Loucy (cell line): ENCODE measurements around the gene CCDC92.

Source experiments
- EZH2phosphoT487 ChIP-seq: fragments of 200-600 bp; IDR thresholded peaks from 2 replicates; pipeline ENCODE4 v1.6.1; 2018; ENCODE audit warnings: antibody characterized with exemption, mild to moderate bottlenecking, moderate library complexity, borderline replicate concordance
- TF ChIP-seq, protein P1 (sequence below): fragments of 200-600 bp; sonication (generic); conservative IDR thresholded peaks from 2 replicates; pipeline ENCODE4 v1.5.1; 2014; ENCODE audit warnings: mild to moderate bottlenecking, antibody characterized with exemption, low read length

- TF ChIP-seq, protein P1, sequence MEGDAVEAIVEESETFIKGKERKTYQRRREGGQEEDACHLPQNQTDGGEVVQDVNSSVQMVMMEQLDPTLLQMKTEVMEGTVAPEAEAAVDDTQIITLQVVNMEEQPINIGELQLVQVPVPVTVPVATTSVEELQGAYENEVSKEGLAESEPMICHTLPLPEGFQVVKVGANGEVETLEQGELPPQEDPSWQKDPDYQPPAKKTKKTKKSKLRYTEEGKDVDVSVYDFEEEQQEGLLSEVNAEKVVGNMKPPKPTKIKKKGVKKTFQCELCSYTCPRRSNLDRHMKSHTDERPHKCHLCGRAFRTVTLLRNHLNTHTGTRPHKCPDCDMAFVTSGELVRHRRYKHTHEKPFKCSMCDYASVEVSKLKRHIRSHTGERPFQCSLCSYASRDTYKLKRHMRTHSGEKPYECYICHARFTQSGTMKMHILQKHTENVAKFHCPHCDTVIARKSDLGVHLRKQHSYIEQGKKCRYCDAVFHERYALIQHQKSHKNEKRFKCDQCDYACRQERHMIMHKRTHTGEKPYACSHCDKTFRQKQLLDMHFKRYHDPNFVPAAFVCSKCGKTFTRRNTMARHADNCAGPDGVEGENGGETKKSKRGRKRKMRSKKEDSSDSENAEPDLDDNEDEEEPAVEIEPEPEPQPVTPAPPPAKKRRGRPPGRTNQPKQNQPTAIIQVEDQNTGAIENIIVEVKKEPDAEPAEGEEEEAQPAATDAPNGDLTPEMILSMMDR, result no peak
- TF ChIP-seq EZH2phosphoT487, result no peak
Measured at GRCh38 chr12:123900871-123901376, 71.7 kb downstream of the CCDC92 start.
